SH-SY5Y (cell line): ENCODE data around the gene HOXA7.

Experiments used
- GATA2 ChIP-seq: IDR thresholded peaks from 2 replicates; pipeline ENCODE4 v1.6.1; 2011; ENCODE audit warnings: mild to moderate bottlenecking, low read depth, low read length
- GATA3 ChIP-seq: IDR thresholded peaks from 2 replicates; pipeline ENCODE4 v1.6.1; 2011; ENCODE audit warnings: low read depth, mild to moderate bottlenecking, low read length, moderate library complexity

- TF ChIP-seq GATA2 (no peak), GATA3 (no peak)
Observed at GRCh38 chr7:27128776-27129728, 27.4 kb downstream of the HOXA7 start.
